Measurements from ENCODE around the gene RNF225.

DNA sequence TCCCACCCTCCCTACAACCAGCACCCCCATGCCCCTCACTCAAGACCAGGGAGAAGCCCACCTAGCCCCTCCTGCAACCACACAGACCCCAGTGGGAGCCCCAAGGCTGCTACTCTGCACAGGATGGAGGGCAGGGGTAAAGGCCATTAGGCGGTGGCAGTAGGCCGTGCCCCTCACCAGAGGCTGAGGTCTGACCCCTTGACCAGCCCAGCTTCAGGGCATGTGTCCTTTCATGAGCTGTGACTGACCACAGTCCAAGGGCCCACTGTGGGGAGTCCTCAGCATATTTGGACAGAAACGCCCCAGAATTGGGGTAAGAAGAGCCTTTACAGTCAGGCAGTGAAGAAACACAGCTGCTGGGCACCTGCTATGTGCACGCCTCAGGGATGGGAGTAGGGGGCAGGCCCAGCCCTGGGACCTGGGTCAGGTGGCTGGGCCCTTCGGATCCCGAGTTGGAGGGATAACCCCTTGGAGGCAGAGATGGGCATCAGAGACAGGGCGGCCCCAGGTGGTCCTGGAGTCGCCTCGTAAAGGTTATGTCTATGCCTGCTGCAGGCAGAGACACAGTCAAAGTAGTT is 10.1 kb upstream of the RNF225 start:
- TF ChIP-seq ZNF235 (CRISPR knock-in tag; IDR thresholded peaks at IDR 0.05; ENCODE audit: borderline replicate concordance): no peak
- TF ChIP-seq CBX2 (IDR thresholded peaks at IDR 0.05; ENCODE audit: low read depth, low read length): no peak
- TF ChIP-seq CBX2 (CRISPR knock-in tag; IDR thresholded peaks at IDR 0.05; ENCODE audit: low read depth): no peak
- TF ChIP-seq PHF8 (CRISPR knock-in tag; IDR thresholded peaks at IDR 0.05): no peak
- TF ChIP-seq ZNF280D (CRISPR knock-in tag; IDR thresholded peaks at IDR 0.05): no peak
- no peak for TF ChIP-seq NFE2 (CRISPR knock-in tag; IDR thresholded peaks at IDR 0.05)
- no peak for TF ChIP-seq SP4 (CRISPR knock-in tag; IDR thresholded peaks at IDR 0.05)
- no peak for TF ChIP-seq TCF7L2 (IDR thresholded peaks at IDR 0.05; ENCODE audit: low read depth, low read length)
- TF ChIP-seq BCL6 (CRISPR knock-in tag; IDR thresholded peaks at IDR 0.05): no peak
- no peak; a peak in 3 of 4 replicates for TF ChIP-seq POLR2A (IDR thresholded peaks at IDR 0.05; ENCODE audit: insufficient read depth in 1 of 2, low read depth in 2 of 2, low read length in 2 of 2)
- no peak for TF ChIP-seq CTCF (CRISPR knock-in tag; IDR thresholded peaks at IDR 0.05)
- no peak for TF ChIP-seq ZBTB38 (CRISPR knock-in tag; IDR thresholded peaks at IDR 0.05)
